OCI-LY7 (cell line): Measurements from ENCODE around the gene NFKBIE. TPM values are rescaled to one million over a fixed set of nuclear protein-coding genes. Genes with fewer than 3 reads are reported as not detected.

Experiments used
- BruUV-seq: library from RNA; stranded (reverse); fragments of 400-500 nt; replicated peaks from 2 replicates; lab custom pipeline; 2021; lab: Mats Ljungman, UMichigan
- CTCF ChIA-PET: fragments of 300-600 bp; sonication (Branson Sonifier 250); formaldehyde crosslinking; loops from one replicate; lab custom pipeline; 2022; ENCODE audit warnings: antibody characterized with exemption; ENCODE audit not compliant: unreplicated experiment; lab: Charles Lee
- POLR2A ChIA-PET: fragments of 300-600 bp; sonication (Branson Sonifier 250); formaldehyde crosslinking; loops from one replicate; lab custom pipeline; 2022; ENCODE audit warnings: antibody characterized with exemption; lab: Charles Lee
- DNase-seq: peaks from one replicate; pipeline ENCODE4 v3.0.0-alpha.2; 2015; ENCODE audit warnings: low spot score
- H2AFZ ChIP-seq: fragments of 200-600 bp; sonication (generic), shearing (Covaris generic); 2 replicates; pipeline ENCODE4 v1.6.1; 2014; ENCODE audit warnings: mild to moderate bottlenecking, antibody characterized with exemption, low read length, moderate library complexity
- H3K27ac ChIP-seq: fragments of 200-600 bp; sonication (generic); 2 replicates; pipeline ENCODE4 v1.5.1; 2014; ENCODE audit warnings: mixed run types, low read depth, mild to moderate bottlenecking, moderate library complexity, low read length, inconsistent platforms; ENCODE audit not compliant: poor library complexity, severe bottlenecking
- H3K36me3 ChIP-seq: fragments of 200-600 bp; sonication (generic); 2 replicates; pipeline ENCODE4 v1.6.1; 2014; ENCODE audit warnings: mild to moderate bottlenecking, antibody characterized with exemption, low read length, moderate library complexity, mixed read lengths; ENCODE audit not compliant: insufficient read depth
- H3K4me1 ChIP-seq: fragments of 200-600 bp; sonication (generic); 2 replicates; pipeline ENCODE4 v1.5.1; 2014; ENCODE audit warnings: mild to moderate bottlenecking, low read length; ENCODE audit not compliant: insufficient read depth, poor library complexity, severe bottlenecking
- H3K4me2 ChIP-seq: fragments of 200-600 bp; sonication (generic); 2 replicates; pipeline ENCODE4 v1.6.1; 2014; ENCODE audit warnings: mild to moderate bottlenecking, low read length
- H3K4me3 ChIP-seq: fragments of 200-600 bp; sonication (generic); 2 replicates; pipeline ENCODE4 v1.5.1; 2014; ENCODE audit warnings: mild to moderate bottlenecking, low read depth, low read length; ENCODE audit not compliant: poor library complexity, severe bottlenecking
- H3K79me2 ChIP-seq: fragments of 200-600 bp; sonication (generic); 2 replicates; pipeline ENCODE4 v1.6.1; 2016; ENCODE audit warnings: low read depth, mild to moderate bottlenecking, low read length, moderate library complexity, mixed read lengths; ENCODE audit not compliant: insufficient read depth
- H3K9me2 ChIP-seq: fragments of 200-600 bp; sonication (generic); 2 replicates; pipeline ENCODE4 v1.6.1; 2016; ENCODE audit warnings: mild to moderate bottlenecking, low read length, mixed read lengths; ENCODE audit not compliant: insufficient read depth
- H3K9me3 ChIP-seq: fragments of 200-600 bp; sonication (generic); 2 replicates; pipeline ENCODE4 v1.6.1; 2014; ENCODE audit warnings: mild to moderate bottlenecking, mixed run types, low read length, mixed read lengths
- H4K20me1 ChIP-seq: fragments of 200-600 bp; sonication (generic); 2 replicates; pipeline ENCODE4 v1.6.1; 2014; ENCODE audit warnings: mild to moderate bottlenecking, antibody characterized with exemption, low read length, moderate library complexity, mixed read lengths; ENCODE audit not compliant: insufficient read depth
- CTCF ChIP-seq: fragments of 200-600 bp; sonication (generic); conservative IDR thresholded peaks from 2 replicates; pipeline ENCODE4 v1.5.1; 2014; ENCODE audit warnings: mild to moderate bottlenecking, antibody characterized with exemption, low read length, moderate library complexity, mixed read lengths
- EZH2phosphoT487 ChIP-seq: fragments of 200-600 bp; sonication (generic); IDR thresholded peaks from 2 replicates; pipeline ENCODE4 v1.6.1; 2018; ENCODE audit warnings: low read depth, borderline replicate concordance, mild to moderate bottlenecking, mixed run types, antibody characterized with exemption, low read length, moderate library complexity, mixed read lengths
- intact Hi-C: fragments of 100-400 bp; cut with micrococcal nuclease; formaldehyde crosslinking; loops from one replicate; pipeline ENCODE4 v1.10.0; 2022; ENCODE audit not compliant: unreplicated experiment
- total RNA-seq, 2 experiments: library from RNA; depleted of rRNA in 1 of 2; stranded (reverse); fragments of >200 nt in 1 of 2; shearing (Covaris generic) in 1 of 2; gene quantifications; 2 replicates each; pipeline ENCODE4 v1.2.3, GENCODE V29; 2014 to 2022

The NFKBIE gene
- total RNA-seq, 2 experiments from 2014 or later: 24.8 to 43.1 TPM

DNA sequence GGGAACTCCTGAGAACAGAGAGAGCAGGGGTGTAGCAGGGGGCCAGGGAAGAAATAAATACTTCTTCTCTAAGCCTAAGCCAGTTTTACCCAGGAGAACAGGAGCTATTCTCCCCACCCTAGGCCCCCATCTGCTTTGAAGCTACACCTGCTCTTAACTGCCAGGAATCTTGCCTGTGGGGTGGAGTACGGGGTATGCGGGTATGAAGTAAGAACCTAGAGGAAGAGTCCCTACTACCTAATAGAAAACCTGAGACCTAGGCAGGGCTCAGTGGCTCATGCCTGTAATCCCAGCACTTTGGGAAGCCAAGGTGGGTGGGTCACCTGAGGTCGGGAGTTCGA lies 40.4 kb downstream of the NFKBIE start:
- Histone ChIP-seq H3K4me2 (peak overlapping the region; percentile 99), H3K27ac (peak overlapping the region; percentile 71), H3K9me2 (no peaks in the 10 kb centered on the region), H3K36me3 (peaks cover 26% of the 10 kb centered on the region), H3K79me2 (peaks cover 27% of the 10 kb centered on the region), H2AFZ (no peak overlapping the region), H4K20me1 (peaks cover 10% of the 10 kb centered on the region), H3K4me3 (peak overlapping the region; percentile 83), H3K9me3 (no peaks in the 10 kb centered on the region), H3K4me1 (peaks cover 51% of the 10 kb centered on the region)
- TF ChIP-seq CTCF: no peak
- DNase-seq: no peak
- intact Hi-C loops: loop anchor here (2.0 to 10.0 kb wide), 3 partner anchors 40 to 520 kb away; partner anchors contain the start of genes NFKBIE and VEGFA
- BruUV-seq: no TSS peak
- ChIA-PET CTCF (interaction anchor here (0.9 to 2.5 kb wide), 7 partner anchors 8 to 37 kb away, joined by 3 to 15 read pairs (median 4); no protein-coding TSS in a partner anchor), POLR2A (interaction anchor here (1.1 to 3.9 kb wide), 8 partner anchors 10 to 163 kb away, joined by 3 to 15 read pairs (median 4); partner anchors contain the start of gene CDC5L)

DNA sequence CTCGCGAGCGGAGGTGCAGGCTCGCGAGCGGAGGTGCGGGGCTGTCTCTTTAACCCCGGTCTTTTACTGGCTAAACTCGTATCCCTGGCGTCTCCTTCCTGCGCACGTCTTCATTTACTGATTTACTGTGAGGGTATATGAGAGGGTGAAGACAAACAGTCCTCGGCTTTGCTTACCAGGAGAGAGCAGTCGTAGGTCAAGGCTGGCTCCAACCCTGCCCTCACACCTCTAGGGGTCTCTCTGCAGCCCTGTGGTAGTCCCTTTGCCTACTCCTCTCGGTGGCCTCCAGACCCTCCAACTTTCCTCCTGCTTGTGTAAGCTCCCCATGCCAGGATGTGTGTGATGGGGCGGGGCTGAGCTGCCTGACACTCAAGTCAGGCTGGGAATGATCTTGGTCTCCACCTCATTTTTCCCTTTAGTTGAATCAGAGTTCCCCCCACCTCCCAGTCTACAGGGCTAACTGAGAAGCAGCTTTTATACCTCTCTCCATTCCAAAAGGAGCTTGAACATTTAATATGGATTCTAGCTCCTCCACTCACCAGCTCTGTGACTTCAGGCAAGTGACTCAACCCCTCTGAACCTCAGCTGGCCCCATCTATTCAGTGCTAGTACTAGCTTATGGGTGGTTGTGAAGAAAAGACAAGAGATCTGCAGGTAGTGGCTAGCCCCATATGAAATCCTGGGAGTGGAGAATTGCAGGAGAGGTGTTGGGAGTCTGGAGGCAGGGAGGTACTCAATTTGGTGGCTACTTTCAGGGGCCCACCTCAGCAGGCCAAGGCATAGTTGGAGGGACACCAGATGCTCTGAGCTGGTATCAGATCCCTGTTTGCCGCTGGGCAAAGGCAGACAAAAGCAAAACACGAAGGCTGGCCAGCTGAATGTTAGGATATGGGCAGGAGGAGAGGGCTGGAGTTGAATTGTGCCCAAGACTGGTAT lies 41.1 kb downstream of the NFKBIE start:
- Histone ChIP-seq H3K36me3 (peaks cover 21% of the 10 kb centered on the region), H3K4me1 (peaks cover 57% of the 10 kb centered on the region), H2AFZ (peak overlapping the region; percentile 67; the same call in 1 of the 2 replicates), H3K4me2 (peak overlapping the region; percentile 99), H3K79me2 (peaks cover 27% of the 10 kb centered on the region), H3K9me3 (no peaks in the 10 kb centered on the region), H3K4me3 (peak overlapping the region; percentile 83), H3K27ac (peak overlapping the region; percentile 71), H3K9me2 (no peaks in the 10 kb centered on the region), H4K20me1 (peaks cover 10% of the 10 kb centered on the region)
- ChIA-PET CTCF (interaction anchor here (0.9 to 2.5 kb wide), 9 partner anchors 9 to 38 kb away, joined by 3 to 15 read pairs (median 3); no protein-coding TSS in a partner anchor), POLR2A (interaction anchor here (0.6 to 3.9 kb wide), 13 partner anchors 10 to 164 kb away, joined by 3 to 15 read pairs (median 4); partner anchors contain the start of gene CDC5L)
- intact Hi-C loops: loop anchor here (2.0 to 10.0 kb wide), 3 partner anchors 41 to 519 kb away; partner anchors contain the start of genes NFKBIE and VEGFA
- TF ChIP-seq CTCF: peak; percentile 75
- TF ChIP-seq EZH2phosphoT487: no peak
- DNase-seq: peak; percentile 74
- TSS peak; percentile 63 for BruUV-seq
